Adrenal gland (tissue), 5 donors: ENCODE measurements around the gene PSMB3.

Source experiments
- POLR2A ChIP-seq, 2 donors: fragments of 450-650 bp; IDR thresholded peaks; one replicate each; pipeline ENCODE4 v1.6.1; 2017; ENCODE audit warnings: antibody characterized with exemption in 2 of 2, mild to moderate bottlenecking in 2 of 2, moderate library complexity in 1 of 2
- TF ChIP-seq, protein P1 (sequence below), 6 experiments: fragments of 450-650 bp in 4 of 6; fragments of 200-600 bp in 2 of 6; sonication (generic) in 1 of 6; IDR thresholded peaks; 1 replicate in 5 of 6; 2 replicates in 1 of 6; pipeline versions ENCODE4 v1.5.1 to v1.8.0; 2016 to 2021; ENCODE audit warnings: antibody characterized with exemption in 6 of 6, mild to moderate bottlenecking in 2 of 6, moderate library complexity in 1 of 6
- donor health status: DM: no; HTN: no; CAD: no.

- no peak for TF ChIP-seq POLR2A (IDR thresholded peaks at IDR 0.05)
- TF ChIP-seq, protein P1, sequence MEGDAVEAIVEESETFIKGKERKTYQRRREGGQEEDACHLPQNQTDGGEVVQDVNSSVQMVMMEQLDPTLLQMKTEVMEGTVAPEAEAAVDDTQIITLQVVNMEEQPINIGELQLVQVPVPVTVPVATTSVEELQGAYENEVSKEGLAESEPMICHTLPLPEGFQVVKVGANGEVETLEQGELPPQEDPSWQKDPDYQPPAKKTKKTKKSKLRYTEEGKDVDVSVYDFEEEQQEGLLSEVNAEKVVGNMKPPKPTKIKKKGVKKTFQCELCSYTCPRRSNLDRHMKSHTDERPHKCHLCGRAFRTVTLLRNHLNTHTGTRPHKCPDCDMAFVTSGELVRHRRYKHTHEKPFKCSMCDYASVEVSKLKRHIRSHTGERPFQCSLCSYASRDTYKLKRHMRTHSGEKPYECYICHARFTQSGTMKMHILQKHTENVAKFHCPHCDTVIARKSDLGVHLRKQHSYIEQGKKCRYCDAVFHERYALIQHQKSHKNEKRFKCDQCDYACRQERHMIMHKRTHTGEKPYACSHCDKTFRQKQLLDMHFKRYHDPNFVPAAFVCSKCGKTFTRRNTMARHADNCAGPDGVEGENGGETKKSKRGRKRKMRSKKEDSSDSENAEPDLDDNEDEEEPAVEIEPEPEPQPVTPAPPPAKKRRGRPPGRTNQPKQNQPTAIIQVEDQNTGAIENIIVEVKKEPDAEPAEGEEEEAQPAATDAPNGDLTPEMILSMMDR (IDR thresholded peaks at IDR 0.05) = no peak
These were observed 20.8 kb upstream of the PSMB3 start for GRCh38 chr17:38731526-38732294.
